H1 (cell line): ENCODE measurements around the gene ASMTL. TPM values are rescaled to one million over a fixed set of nuclear protein-coding genes. Genes with fewer than 3 reads are reported as not detected.
A peak's percentile ranks its signal among the peaks of the same experiment; 100 is the strongest.

Source experiments
- CTCF ChIA-PET: fragments of 300-600 bp; sonication (Branson Sonifier 250); formaldehyde crosslinking; loops from one replicate; lab custom pipeline; 2021; ENCODE audit not compliant: partially characterized antibody; lab: Charles Lee
- POLR2A ChIA-PET: fragments of 300-600 bp; sonication (Branson Sonifier 250); formaldehyde crosslinking; loops from one replicate; lab custom pipeline; 2021; ENCODE audit warnings: inconsistent platforms; ENCODE audit not compliant: partially characterized antibody; lab: Charles Lee
- DNase-seq, 2 experiments: peaks; one replicate each; pipeline versions ENCODE4 v3.0.0 to v3.0.0-alpha.2; 2010 to 2022; ENCODE audit warnings: low spot score in 2 of 2, low read depth in 1 of 2, mixed read lengths in 1 of 2
- FAIRE-seq: peaks from 2 replicates; lab custom pipeline; 2011; peaks lifted over from hg19 to GRCh38; lab: Jason Lieb, UNC
- H2AFZ ChIP-seq: 2 replicates; pipeline ENCODE4 v1.8.1; 2012; ENCODE audit warnings: low read length, inconsistent platforms
- H2AK5ac ChIP-seq: 2 replicates; pipeline ENCODE4 v1.6.1; 2013; ENCODE audit warnings: low read depth, low read length
- H2BK120ac ChIP-seq: replicated peaks from 2 replicates; pipeline ENCODE3; 2013; ENCODE audit warnings: low read depth, low read length, inconsistent platforms
- H2BK12ac ChIP-seq: 2 replicates; pipeline ENCODE4 v1.6.1; 2013; ENCODE audit warnings: low read depth, low read length
- H2BK15ac ChIP-seq: 2 replicates; pipeline ENCODE4 v1.6.1; 2013; ENCODE audit warnings: low read length
- H2BK20ac ChIP-seq: 2 replicates; pipeline ENCODE4 v1.6.1; 2013; ENCODE audit warnings: low read length
- H2BK5ac ChIP-seq: 2 replicates; pipeline ENCODE4 v1.6.1; 2013; ENCODE audit warnings: low read depth, low read length
- H3K14ac ChIP-seq: 2 replicates; pipeline ENCODE4 v1.6.1; 2013; ENCODE audit warnings: inconsistent platforms; ENCODE audit not compliant: insufficient read length
- H3K18ac ChIP-seq: 2 replicates; pipeline ENCODE4 v1.6.1; 2013; ENCODE audit warnings: low read length; ENCODE audit errors: extremely low read depth
- H3K23ac ChIP-seq: 2 replicates; pipeline ENCODE4 v1.6.1; 2013; ENCODE audit warnings: inconsistent platforms; ENCODE audit not compliant: insufficient read length
- H3K23me2 ChIP-seq: 2 replicates; pipeline ENCODE4 v1.6.1; 2013; ENCODE audit warnings: low read depth, low read length
- H3K27ac ChIP-seq: 2 replicates; pipeline ENCODE4 v1.6.1; 2011; ENCODE audit warnings: low read depth, low read length, inconsistent platforms
- H3K27me3 ChIP-seq, 4 experiments: replicated peaks in 1 of 4; 1 replicate in 1 of 4; 2 replicates in 3 of 4; pipeline versions ENCODE4 v1.6.1 to v1.8.1; 2011 to 2013; ENCODE audit warnings: low read length in 3 of 4, mild to moderate bottlenecking in 3 of 4, inconsistent platforms in 2 of 4, mixed read lengths in 2 of 4, moderate library complexity in 1 of 4; ENCODE audit not compliant: control insufficient read depth in 3 of 4, insufficient read depth in 3 of 4; ENCODE audit errors: extremely low read depth in 1 of 4
- H3K36me3 ChIP-seq, 4 experiments: 2 replicates each; pipeline versions ENCODE4 v1.6.1 to v1.8.1; 2011 to 2013; ENCODE audit warnings: mild to moderate bottlenecking in 4 of 4, low read length in 3 of 4, moderate library complexity in 2 of 4, control low read depth in 1 of 4, inconsistent platforms in 1 of 4; ENCODE audit not compliant: insufficient read depth in 4 of 4, control insufficient read depth in 2 of 4
- H3K4ac ChIP-seq: replicated peaks from 2 replicates; pipeline ENCODE3; 2013; ENCODE audit warnings: low read length, low read depth, mixed read lengths, inconsistent platforms; ENCODE audit not compliant: insufficient read length
- H3K4me1 ChIP-seq, 4 experiments: replicated peaks in 1 of 4; 1 replicate in 1 of 4; 2 replicates in 3 of 4; pipeline versions ENCODE4 v1.6.1 to v1.8.1; 2011 to 2013; ENCODE audit warnings: low read length in 3 of 4, inconsistent platforms in 2 of 4, mixed read lengths in 1 of 4; ENCODE audit not compliant: insufficient read depth in 4 of 4, control insufficient read depth in 3 of 4
- H3K4me2 ChIP-seq, 2 experiments: 2 replicates each; pipeline versions ENCODE4 v1.6.1 to v1.8.1; 2011 to 2013; ENCODE audit warnings: low read depth in 2 of 2, low read length in 2 of 2, control low read depth in 1 of 2, inconsistent platforms in 1 of 2, mild to moderate bottlenecking in 1 of 2; ENCODE audit not compliant: insufficient read depth in 1 of 2
- H3K4me3 ChIP-seq, 4 experiments: fragments of 200-600, 300-600 bp in 1 of 4; sonication (generic), shearing (Covaris generic), sonication (Bioruptor Twin) in 1 of 4; 2 replicates each; pipeline versions ENCODE4 v1.5.1 to v1.8.1; 2011 to 2016; ENCODE audit warnings: low read length in 4 of 4, low read depth in 3 of 4, control low read depth in 2 of 4, inconsistent platforms in 2 of 4, mild to moderate bottlenecking in 2 of 4, mixed read lengths in 1 of 4, moderate library complexity in 1 of 4; ENCODE audit not compliant: insufficient read depth in 2 of 4; ENCODE audit errors: extremely low read depth in 1 of 4
- H3K56ac ChIP-seq: replicated peaks from 2 replicates; pipeline ENCODE3; 2013; ENCODE audit warnings: low read depth, mild to moderate bottlenecking, mixed read lengths, low read length, inconsistent platforms; ENCODE audit not compliant: insufficient read length
- H3K79me1 ChIP-seq: 2 replicates; pipeline ENCODE4 v1.6.1; 2013; ENCODE audit warnings: low read depth, low read length, control low read depth
- H3K79me2 ChIP-seq, 2 experiments: 2 replicates each; pipeline versions ENCODE4 v1.6.1 to v1.8.1; 2012 to 2013; ENCODE audit warnings: low read length in 2 of 2, mild to moderate bottlenecking in 2 of 2, inconsistent platforms in 1 of 2; ENCODE audit not compliant: insufficient read depth in 2 of 2, control insufficient read depth in 1 of 2
- H3K9ac ChIP-seq, 4 experiments: replicated peaks in 1 of 4; 1 replicate in 1 of 4; 2 replicates in 3 of 4; pipeline versions ENCODE4 v1.6.1 to v1.8.1; 2011 to 2013; ENCODE audit warnings: low read depth in 3 of 4, low read length in 3 of 4, control low read depth in 2 of 4, mild to moderate bottlenecking in 2 of 4, moderate library complexity in 2 of 4, inconsistent platforms in 1 of 4; ENCODE audit errors: extremely low read depth in 1 of 4
- H3K9me3 ChIP-seq, 2 experiments: 2 replicates each; pipeline versions ENCODE4 v1.6.1 to v1.8.1; 2012 to 2013; ENCODE audit warnings: mild to moderate bottlenecking in 2 of 2, moderate library complexity in 2 of 2, control low read depth in 1 of 2, inconsistent platforms in 1 of 2, low read depth in 1 of 2, low read length in 1 of 2, mixed read lengths in 1 of 2; ENCODE audit not compliant: insufficient read depth in 2 of 2
- H4K20me1 ChIP-seq, 2 experiments: replicated peaks in 1 of 2; 2 replicates each; pipeline versions ENCODE3 to v1.8.1; 2011 to 2013; ENCODE audit warnings: inconsistent platforms in 2 of 2, low read length in 2 of 2, mild to moderate bottlenecking in 1 of 2; ENCODE audit not compliant: insufficient read depth in 2 of 2, control insufficient read depth in 1 of 2
- H4K5ac ChIP-seq: 2 replicates; pipeline ENCODE4 v1.6.1; 2013; ENCODE audit warnings: low read length, low read depth, mixed read lengths, inconsistent platforms; ENCODE audit not compliant: insufficient read length
- H4K8ac ChIP-seq: 2 replicates; pipeline ENCODE4 v1.8.0; 2013; ENCODE audit warnings: mild to moderate bottlenecking, moderate library complexity, low read length, inconsistent platforms; ENCODE audit not compliant: insufficient read depth; ENCODE audit errors: extremely low read depth
- H4K91ac ChIP-seq: replicated peaks from 2 replicates; pipeline ENCODE3; 2013; ENCODE audit warnings: low read length, mixed read lengths, inconsistent platforms; ENCODE audit not compliant: insufficient read length
- ASH2L ChIP-seq: fragments of 200-600, 300-600 bp; sonication (generic); IDR thresholded peaks from one replicate; pipeline ENCODE4 v1.7.1; 2017; ENCODE audit warnings: low read length
- BCL11A ChIP-seq, 2 experiments: IDR thresholded peaks; one replicate each; pipeline ENCODE4 v1.6.1; 2011; ENCODE audit warnings: low read depth in 2 of 2, low read length in 2 of 2, mild to moderate bottlenecking in 2 of 2
- CBX8 ChIP-seq: fragments of 300-800, 300-1000 bp; sonication (generic); IDR thresholded peaks from 2 replicates; pipeline ENCODE4 v1.7.1; 2016; ENCODE audit warnings: low read depth, low read length, borderline replicate concordance
- CHD2 ChIP-seq: IDR thresholded peaks from 2 replicates; pipeline ENCODE4 v1.6.1; 2012; ENCODE audit warnings: low read length, improper control_type of control experiment
- GTF2F1 ChIP-seq: IDR thresholded peaks from 2 replicates; pipeline ENCODE4 v1.6.1; 2012; ENCODE audit warnings: low read depth, low read length, improper control_type of control experiment, borderline replicate concordance
- MAX ChIP-seq: IDR thresholded peaks from 2 replicates; pipeline ENCODE4 v1.6.1; 2012; ENCODE audit warnings: inconsistent platforms
- NRF1 ChIP-seq: IDR thresholded peaks from 2 replicates; pipeline ENCODE4 v1.6.1; 2011; ENCODE audit warnings: mild to moderate bottlenecking, low read depth, low read length, improper control_type of control experiment
- POLR2A ChIP-seq, 2 experiments: IDR thresholded peaks; 1 replicate in 1 of 2; 2 replicates in 1 of 2; pipeline ENCODE4 v1.6.1; 2011; ENCODE audit warnings: low read depth in 2 of 2, low read length in 2 of 2, mild to moderate bottlenecking in 2 of 2; ENCODE audit errors: control extremely low read depth in 1 of 2
- POLR2AphosphoS5 ChIP-seq: IDR thresholded peaks from 2 replicates; pipeline ENCODE4 v1.6.1; 2011; ENCODE audit warnings: low read depth, low read length
- SP4 ChIP-seq: IDR thresholded peaks from 2 replicates; pipeline ENCODE4 v1.6.1; 2012; ENCODE audit warnings: low read length, inconsistent platforms
- TBP ChIP-seq: IDR thresholded peaks from 2 replicates; pipeline ENCODE4 v1.6.1; 2011; ENCODE audit warnings: low read depth, low read length, improper control_type of control experiment
- USF2 ChIP-seq: IDR thresholded peaks from 2 replicates; pipeline ENCODE4 v1.6.1; 2011; ENCODE audit warnings: low read length, improper control_type of control experiment
- WGBS, 2 experiments: shearing (Covaris generic) in 1 of 2; methylation state at CpG; one replicate each; pipeline versions ENCODE4 v1.1.6 to v1.1.7; 2013 to 2015; ENCODE audit warnings: low lambda C conversion rate in 2 of 2, mixed read lengths in 2 of 2, inconsistent platforms in 1 of 2, low coverage in 1 of 2, missing lambda C conversion rate in 1 of 2; ENCODE audit not compliant: insufficient replicate concordance in 2 of 2, insufficient coverage in 1 of 2, insufficient read length in 1 of 2; ENCODE audit errors: extremely low coverage in 1 of 2, missing lambda C conversion rate in 1 of 2; 5-methylcytosine and 5-hydroxymethylcytosine counted together
- polyA plus RNA-seq, 7 experiments: library from polyadenylated mRNA; depleted of rRNA in 3 of 7; stranded (reverse) in 5 of 7; unstranded in 2 of 7; fragments of >200 nt in 5 of 7; fragments of 200-250 nt in 2 of 7; gene quantifications; 1 replicate in 5 of 7; 2 replicates in 1 of 7; 4 replicates in 1 of 7; pipeline versions ENCODE4 v1.2.1 to v1.2.3, GENCODE V29; 2011 to 2013; ENCODE audit warnings: missing spikeins in 2 of 7, mixed read lengths in 2 of 7
- total RNA-seq: library from RNA; stranded (reverse); fragmentation: NEBNext Ultra II Directional; extraction: Animal tissue kit (Norgen Biotek cat#: 25700); gene quantifications from 2 replicates; pipeline ENCODE4 v1.2.1, GENCODE V29; 2021

Gene ASMTL
- total and polyA plus RNA-seq, 2 of the 8 experiments (the other 6 are each of a cell fraction or from before 2014, with no cell fraction given), result 75.6 to 81.4 TPM

GRCh38 chrX:1392376-1393068 lies 60.2 kb downstream of the ASMTL start:
- no peak for FAIRE-seq
- WGBS, 2 experiments, result 4% methylated on average over 29 of the region's 76 CpGs; no CpG with 5 or more reads in 1 of the 2 experiments
- TF ChIP-seq NRF1, result 0 out of 2 replicates have a peak, but pooled peaks have one; percentile 1
- TF ChIP-seq MAX, result peak; percentile 37
- TF ChIP-seq TBP, result no peak
- TF ChIP-seq SP4, result no peak; the same call in 1 of the 2 replicates
- TF ChIP-seq BCL11A (IDR thresholded peaks at IDR 0.05; ENCODE audit: low read depth in 2 of 2, low read length in 2 of 2), result no peak
- no peak for TF ChIP-seq CBX8
- TF ChIP-seq GTF2F1, result 0 out of 2 replicates have a peak, but pooled peaks have one; percentile 1
- peak in 1 of 2 experiments; percentile 88; a peak in 2 of 3 replicates for TF ChIP-seq POLR2A (IDR thresholded peaks at IDR 0.05; ENCODE audit: control extremely low read depth in 1 of 2, low read depth in 2 of 2, low read length in 2 of 2)
- no peak for TF ChIP-seq USF2
- no peak; the same call in none of the 2 replicates for TF ChIP-seq POLR2AphosphoS5
- TF ChIP-seq ASH2L, result peak; percentile 63
- TF ChIP-seq CHD2, result no peak; the same call in 1 of the 2 replicates

More at GRCh38 chrX:1392376-1393068, 60.2 kb downstream of the ASMTL start:
- Histone ChIP-seq H3K4me2 (peak overlapping the region; percentile 65 to 71), H2AK5ac (no peak overlapping the region), H3K4me1 (peaks cover 0 to 5% (median 2%) of the 10 kb centered on the region in 4 experiments; a peak in 4 of 7 replicates), H3K36me3 (peaks cover 29 to 41% (median 34%) of the 10 kb centered on the region in 4 experiments), H3K18ac (peak overlapping the region; percentile 99), H2BK120ac (peak overlapping the region; percentile 96), H2BK20ac (no peak overlapping the region), H4K20me1 (peaks cover 20 to 47% of the 10 kb centered on the region in 2 experiments), H4K5ac (peak overlapping the region; percentile 99), H4K8ac (peak overlapping the region; percentile 98), H3K56ac (peak overlapping the region; percentile 95), H2BK5ac (peak overlapping the region; percentile 98), H4K91ac (peak overlapping the region; percentile 100), H3K4ac (peak overlapping the region; percentile 100), H2BK15ac (peak overlapping the region; percentile 46; the same call in 1 of the 2 replicates), H3K14ac (no peak overlapping the region), H2BK12ac (no peak overlapping the region), H2AFZ (no peak overlapping the region), H3K23me2 (peaks cover 15% of the 10 kb centered on the region; the same call in 1 of the 2 replicates), H3K27ac (peak overlapping the region; percentile 98), H3K27me3 (no peaks in the 10 kb centered on the region), H3K9me3 (no peaks in the 10 kb centered on the region), H3K23ac (no peak overlapping the region), H3K9ac (peak overlapping the region; percentile 82 to 99 (median 95)), H3K4me3 (peak overlapping the region; percentile 58 to 99 (median 84)), H3K79me1 (peaks cover 13% of the 10 kb centered on the region), H3K79me2 (peaks cover 23 to 73% of the 10 kb centered on the region in 2 experiments)
- ChIA-PET POLR2A (no interaction called here), CTCF (no interaction called here)
- no peak for DNase-seq
